IgD-negative memory B cell (primary cell): ENCODE data around the gene ATOSB. TPM values are rescaled to one million over a fixed set of nuclear protein-coding genes. Genes with fewer than 3 reads are reported as not detected.

Experiments
- H3K27ac Mint-ChIP-seq, 3 donors: one replicate each; pipeline ENCODE4 v1.8.0; 2020 to 2022; ENCODE audit warnings: mild to moderate bottlenecking in 3 of 3, mixed read lengths in 3 of 3, moderate library complexity in 1 of 3
- H3K27me3 Mint-ChIP-seq: one replicate; pipeline ENCODE4 v1.8.0; 2021; ENCODE audit warnings: mixed read lengths
- H3K36me3 Mint-ChIP-seq: one replicate; pipeline ENCODE4 v1.8.0; 2020; ENCODE audit warnings: mild to moderate bottlenecking, mixed read lengths
- H3K4me1 Mint-ChIP-seq, 3 donors: one replicate each; pipeline ENCODE4 v1.8.0; 2020 to 2022; ENCODE audit warnings: mixed read lengths in 3 of 3, mild to moderate bottlenecking in 1 of 3
- H3K4me3 Mint-ChIP-seq, 4 donors: one replicate each; pipeline ENCODE4 v1.8.0; 2020 to 2022; ENCODE audit warnings: mild to moderate bottlenecking in 4 of 4, mixed read lengths in 4 of 4, moderate library complexity in 3 of 4
- H3K9me3 Mint-ChIP-seq, 3 donors: one replicate each; pipeline ENCODE4 v1.8.0; 2020 to 2021; ENCODE audit warnings: mixed read lengths in 3 of 3, mild to moderate bottlenecking in 1 of 3
- polyA plus RNA-seq: library from polyadenylated mRNA; unstranded; fragments of 300-500 nt; fragmentation: Illumina TruSeq; gene quantifications from one replicate; pipeline ENCODE4 v1.2.3, GENCODE V29; 2021

The ATOSB gene
- polyA plus RNA-seq, 1 donor from 2014 or later: 3.5 TPM

DNA sequence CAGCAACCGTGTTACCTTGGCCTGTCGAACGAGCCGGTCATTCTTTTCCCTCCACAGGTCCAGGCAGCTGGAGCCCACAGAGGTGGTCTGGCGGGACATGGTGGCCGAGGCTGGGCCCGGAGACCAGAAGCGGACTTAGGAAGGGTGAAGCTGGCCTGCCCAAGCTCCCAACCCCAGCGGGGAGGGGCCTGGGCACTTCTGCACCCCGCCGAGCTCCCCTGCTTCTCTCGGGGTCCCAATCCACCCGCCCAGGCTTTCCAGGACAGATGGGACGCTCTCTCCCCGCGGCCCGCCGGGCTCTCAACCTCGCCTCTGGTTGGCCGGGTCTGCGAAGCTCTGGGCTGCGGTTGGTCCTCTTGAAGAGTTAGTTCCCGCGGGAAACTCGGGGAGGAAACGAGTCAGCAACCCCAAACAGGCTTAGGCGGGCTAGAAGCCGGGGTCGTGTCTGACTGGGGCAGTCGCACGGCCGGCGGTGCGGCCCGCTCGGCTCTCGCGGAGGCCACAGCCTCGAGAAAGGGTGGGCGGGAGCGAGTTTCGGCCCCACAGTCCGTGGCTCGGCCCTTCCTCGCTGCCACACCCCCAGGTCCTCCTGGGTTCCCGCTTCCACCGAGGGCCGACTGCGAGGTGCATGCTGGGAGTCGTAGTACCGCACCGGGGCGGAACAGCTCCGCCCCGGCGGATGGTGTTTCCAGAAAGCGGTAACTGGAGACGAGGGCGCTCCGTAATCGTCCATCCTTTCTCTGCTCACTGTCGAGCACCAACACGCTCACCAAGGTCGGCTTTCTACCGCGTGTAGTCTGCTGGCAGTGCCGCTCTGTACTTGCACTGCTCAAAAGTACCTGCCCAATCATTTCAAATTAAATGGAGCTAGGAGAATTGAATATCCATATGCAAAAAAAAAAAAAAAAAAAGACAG, 36.0 kb downstream of the ATOSB start, which contains the start of gene FANCG:
Gene FANCG, minus strand, starts transcription at position 517 of the 916 bp plus-strand sequence. Its CDS starts 418 bp downstream, at position 99.
- H3K4me3 Mint-ChIP-seq: peak within 1 kb of the TSS; percentile 88 to 98 (median 95)
- H3K27me3 Mint-ChIP-seq: no peaks in the 10 kb centered on the region
- H3K36me3 Mint-ChIP-seq: peaks cover 6% of the 10 kb centered on the region
- H3K4me1 Mint-ChIP-seq: peaks cover 11 to 20% (median 14%) of the 10 kb centered on the region in 3 donors
- H3K9me3 Mint-ChIP-seq: no peaks in the 10 kb centered on the region
- H3K27ac Mint-ChIP-seq: peak within 1 kb of the TSS; percentile 50 to 96 (median 74)

- Mint-ChIP-seq H3K27ac (peak overlapping the region; percentile 16 to 74 (median 50)), H3K4me3 (peak overlapping the region; percentile 88 to 98 (median 95)), H3K4me1 (peaks cover 11 to 20% (median 14%) of the 10 kb centered on the region in 3 donors), H3K36me3 (peaks cover 9% of the 10 kb centered on the region), H3K9me3 (no peaks in the 10 kb centered on the region), H3K27me3 (no peaks in the 10 kb centered on the region)
Measured at GRCh38 chr9:35079041-35079425, 36.6 kb downstream of the ATOSB start.

- Mint-ChIP-seq H3K36me3 (peaks cover 9% of the 10 kb centered on the region), H3K4me3 (peak overlapping the region; percentile 63 to 98 (median 92)), H3K4me1 (peaks cover 11 to 20% (median 19%) of the 10 kb centered on the region in 3 donors), H3K27me3 (no peaks in the 10 kb centered on the region), H3K27ac (peak overlapping the region in 1 of 3 donors; percentile 63), H3K9me3 (no peaks in the 10 kb centered on the region)
Measured at GRCh38 chr9:35078066-35078465, 37.6 kb downstream of the ATOSB start.

DNA sequence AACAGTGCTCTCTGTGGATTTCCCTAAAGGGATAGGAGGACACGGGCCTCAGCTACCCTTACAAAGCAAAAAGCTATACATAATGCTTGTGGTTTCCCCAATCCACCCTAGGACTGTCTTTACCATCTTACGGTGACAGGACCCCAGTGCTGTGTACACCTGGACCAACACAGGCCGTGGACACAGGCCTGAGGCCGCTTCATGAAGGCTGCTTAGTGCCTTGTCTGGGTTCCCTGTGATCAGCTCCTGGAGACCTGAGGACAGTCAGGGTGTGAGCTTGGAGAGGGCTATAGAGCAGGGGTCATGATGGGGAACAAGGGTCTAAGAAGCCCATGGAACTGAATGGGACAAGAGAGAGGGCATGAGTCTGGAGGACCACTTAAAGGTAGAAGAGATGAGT, 38.8 kb downstream of the ATOSB start:
- H3K27me3 Mint-ChIP-seq: no peaks in the 10 kb centered on the region
- no peak overlapping the region for H3K27ac Mint-ChIP-seq
- no peaks in the 10 kb centered on the region for H3K9me3 Mint-ChIP-seq
- H3K36me3 Mint-ChIP-seq: peaks cover 9% of the 10 kb centered on the region
- peaks cover 16 to 25% (median 22%) of the 10 kb centered on the region in 3 donors for H3K4me1 Mint-ChIP-seq
- peak overlapping the region in 1 of 4 donors; percentile 98 for H3K4me3 Mint-ChIP-seq

- peaks cover 23 to 37% (median 27%) of the 10 kb centered on the region in 3 donors for H3K4me1 Mint-ChIP-seq
Measured at GRCh38 chr9:35075358-35075757, 40.3 kb downstream of the ATOSB start.

GRCh38 chr9:35074791-35075190, 40.9 kb downstream of the ATOSB start:
- Mint-ChIP-seq H3K4me1 (peaks cover 24 to 37% (median 30%) of the 10 kb centered on the region in 3 donors), H3K27me3 (no peaks in the 10 kb centered on the region), H3K27ac (peak overlapping the region in 1 of 3 donors; percentile 88), H3K4me3 (peak overlapping the region in 3 of 4 donors; percentile 58 to 89 (median 68)), H3K36me3 (peaks cover 13% of the 10 kb centered on the region), H3K9me3 (no peaks in the 10 kb centered on the region)

More at GRCh38 chr9:35075358-35075757, 40.3 kb downstream of the ATOSB start:
- H3K27me3 Mint-ChIP-seq: no peaks in the 10 kb centered on the region
- peaks cover 13% of the 10 kb centered on the region for H3K36me3 Mint-ChIP-seq
- no peaks in the 10 kb centered on the region for H3K9me3 Mint-ChIP-seq
- H3K4me3 Mint-ChIP-seq: no peak overlapping the region
- H3K27ac Mint-ChIP-seq: no peak overlapping the region

DNA sequence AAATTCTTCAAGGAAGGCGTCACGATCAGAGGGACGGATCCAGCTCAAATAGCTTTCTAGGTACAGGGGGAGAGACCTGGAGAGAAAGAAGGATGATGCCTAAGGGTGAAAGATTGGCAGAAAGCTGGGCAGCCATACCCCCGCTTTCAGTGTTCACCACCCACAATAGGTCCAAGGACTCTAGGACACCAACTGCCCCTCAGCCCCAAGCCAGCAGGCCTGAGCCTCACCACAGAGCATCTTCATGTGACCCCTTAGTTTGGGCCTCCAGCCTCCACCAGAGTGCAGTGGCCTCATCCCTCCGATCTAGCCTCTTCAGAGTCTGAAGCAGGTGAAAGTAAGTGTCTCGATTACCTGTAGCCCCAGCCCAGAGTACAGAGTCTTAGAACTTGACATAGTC, 41.5 kb downstream of the ATOSB start:
- Mint-ChIP-seq H3K4me3 (peak overlapping the region in 2 of 4 donors; percentile 68 to 89), H3K9me3 (no peaks in the 10 kb centered on the region), H3K27me3 (no peaks in the 10 kb centered on the region), H3K27ac (peak overlapping the region in 1 of 3 donors; percentile 88), H3K36me3 (peaks cover 13% of the 10 kb centered on the region), H3K4me1 (peaks cover 28 to 35% (median 31%) of the 10 kb centered on the region in 3 donors)

DNA sequence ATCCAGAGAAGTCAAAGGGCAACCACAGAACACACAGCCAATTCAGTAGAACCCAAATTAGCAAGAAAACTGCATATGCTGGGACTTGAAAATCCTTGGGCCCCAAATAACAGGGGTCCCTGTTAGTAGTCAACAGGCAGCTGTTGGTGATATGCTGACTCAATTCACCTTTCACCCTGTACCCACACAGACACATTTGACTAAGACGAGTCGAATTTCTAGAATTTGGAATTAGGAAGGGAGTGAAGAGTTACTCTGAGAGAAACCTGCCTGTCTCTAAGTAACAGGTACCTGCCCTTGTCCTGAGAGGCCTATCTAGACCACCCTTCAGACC, 42.4 kb downstream of the ATOSB start:
- Mint-ChIP-seq H3K4me3 (peak overlapping the region; percentile 89 to 97 (median 92)), H3K27me3 (no peaks in the 10 kb centered on the region), H3K36me3 (peaks cover 15% of the 10 kb centered on the region), H3K4me1 (peaks cover 30 to 36% (median 32%) of the 10 kb centered on the region in 3 donors), H3K9me3 (no peaks in the 10 kb centered on the region), H3K27ac (peak overlapping the region; percentile 88 to 97 (median 88))

- peaks cover 17% of the 10 kb centered on the region for H3K36me3 Mint-ChIP-seq
Measured at GRCh38 chr9:35072461-35073278, 43.0 kb downstream of the ATOSB start, which contains the start of gene VCP. VCP (minus strand) TSS chr9:35072625; CDS start chr9:35072353, 272 bp downstream.

GRCh38 chr9:35071814-35072460, 43.7 kb downstream of the ATOSB start:
- Mint-ChIP-seq H3K4me3 (peak overlapping the region; percentile 89 to 97 (median 92)), H3K36me3 (peaks cover 17% of the 10 kb centered on the region), H3K4me1 (peaks cover 37 to 42% (median 39%) of the 10 kb centered on the region in 3 donors), H3K27me3 (no peaks in the 10 kb centered on the region), H3K27ac (peak overlapping the region; percentile 88 to 97 (median 88)), H3K9me3 (no peaks in the 10 kb centered on the region)

More at GRCh38 chr9:35072461-35073278, 43.0 kb downstream of the ATOSB start, which contains the start of gene VCP:
- peaks cover 34 to 37% (median 37%) of the 10 kb centered on the region in 3 donors for H3K4me1 Mint-ChIP-seq
- peak within 1 kb of the TSS; percentile 89 to 97 (median 92) for H3K4me3 Mint-ChIP-seq
- H3K27ac Mint-ChIP-seq: peak within 1 kb of the TSS; percentile 88 to 97 (median 88)
- no peaks in the 10 kb centered on the region for H3K27me3 Mint-ChIP-seq
- no peaks in the 10 kb centered on the region for H3K9me3 Mint-ChIP-seq

GRCh38 chr9:35070823-35071813, 44.5 kb downstream of the ATOSB start:
- H3K9me3 Mint-ChIP-seq: no peaks in the 10 kb centered on the region
- H3K27me3 Mint-ChIP-seq: no peaks in the 10 kb centered on the region
- peaks cover 37 to 45% (median 42%) of the 10 kb centered on the region in 3 donors for H3K4me1 Mint-ChIP-seq
- peak overlapping the region; percentile 89 to 97 (median 92) for H3K4me3 Mint-ChIP-seq
- peaks cover 16% of the 10 kb centered on the region for H3K36me3 Mint-ChIP-seq
- H3K27ac Mint-ChIP-seq: peak overlapping the region; percentile 82 to 96 (median 88)

- Mint-ChIP-seq H3K9me3 (no peaks in the 10 kb centered on the region), H3K27me3 (no peaks in the 10 kb centered on the region), H3K4me3 (peak overlapping the region; percentile 49 to 89 (median 76)), H3K27ac (peak overlapping the region in 1 of 3 donors; percentile 49), H3K4me1 (peaks cover 37 to 45% (median 42%) of the 10 kb centered on the region in 3 donors), H3K36me3 (peaks cover 8% of the 10 kb centered on the region)
Measured at GRCh38 chr9:35069020-35069419, 46.6 kb downstream of the ATOSB start.

GRCh38 chr9:35067056-35067455, 48.6 kb downstream of the ATOSB start:
- Mint-ChIP-seq H3K4me1 (peaks cover 32 to 40% (median 34%) of the 10 kb centered on the region in 3 donors), H3K27ac (no peak overlapping the region), H3K9me3 (no peaks in the 10 kb centered on the region), H3K4me3 (peak overlapping the region in 1 of 4 donors; percentile 89), H3K36me3 (peaks cover 8% of the 10 kb centered on the region), H3K27me3 (no peaks in the 10 kb centered on the region)
